CD8-positive, alpha-beta memory T cell (primary cell): ENCODE data around the gene LRSAM1. TPM values are rescaled to one million over a fixed set of nuclear protein-coding genes. Genes with fewer than 3 reads are reported as not detected.

ENCODE experiments used
- CTCF ChIA-PET: fragments of 350-600 bp; sonication (Branson Sonifier 250); formaldehyde crosslinking; loops from one replicate; lab custom pipeline; 2021; ENCODE audit warnings: antibody characterized with exemption; lab: Charles Lee
- POLR2A ChIA-PET: fragments of 350-600 bp; sonication (Branson Sonifier 250); formaldehyde crosslinking; loops from one replicate; lab custom pipeline; 2021; ENCODE audit warnings: antibody characterized with exemption; lab: Charles Lee
- DNase-seq, 5 donors: peaks; one replicate each; pipeline versions ENCODE4 v3.0.0 to v3.0.0-alpha.2; 2020 to 2022; ENCODE audit warnings: mixed read lengths in 1 of 5
- H3K27ac ChIP-seq: one replicate; pipeline ENCODE4 v1.7.0; 2013; ENCODE audit warnings: low read depth, mild to moderate bottlenecking, low read length, moderate library complexity
- H3K27me3 ChIP-seq: 2 replicates; pipeline ENCODE4 v1.7.0; 2013; ENCODE audit warnings: low read length, mild to moderate bottlenecking; ENCODE audit not compliant: insufficient read depth, poor library complexity, severe bottlenecking
- H3K36me3 ChIP-seq: 2 replicates; pipeline ENCODE4 v1.7.0; 2013; ENCODE audit warnings: mild to moderate bottlenecking, low read length, moderate library complexity; ENCODE audit not compliant: insufficient read depth
- H3K4me1 ChIP-seq: 2 replicates; pipeline ENCODE4 v1.7.0; 2013; ENCODE audit warnings: mild to moderate bottlenecking, low read length, moderate library complexity; ENCODE audit not compliant: insufficient read depth
- H3K4me3 ChIP-seq: 2 replicates; pipeline ENCODE4 v1.7.0; 2013; ENCODE audit warnings: mild to moderate bottlenecking, low read length
- H3K9me3 ChIP-seq: 2 replicates; pipeline ENCODE4 v1.7.0; 2013; ENCODE audit warnings: mild to moderate bottlenecking, low read length
- H3K27ac Mint-ChIP-seq, 8 donors: one replicate each; pipeline ENCODE4 v1.8.0; 2020 to 2021; ENCODE audit warnings: mixed read lengths in 8 of 8, mild to moderate bottlenecking in 6 of 8, inconsistent platforms in 3 of 8, moderate library complexity in 3 of 8
- H3K27me3 Mint-ChIP-seq, 2 donors: one replicate each; pipeline ENCODE4 v1.8.0; 2020 to 2021; ENCODE audit warnings: mixed read lengths in 2 of 2, mild to moderate bottlenecking in 1 of 2, moderate library complexity in 1 of 2
- H3K36me3 Mint-ChIP-seq, 3 donors: one replicate each; pipeline ENCODE4 v1.8.0; 2020 to 2021; ENCODE audit warnings: mixed read lengths in 3 of 3, inconsistent platforms in 1 of 3, mild to moderate bottlenecking in 1 of 3
- H3K4me1 Mint-ChIP-seq, 3 donors: one replicate each; pipeline ENCODE4 v1.8.0; 2020 to 2021; ENCODE audit warnings: mixed read lengths in 3 of 3, inconsistent platforms in 1 of 3, mild to moderate bottlenecking in 1 of 3
- H3K4me3 Mint-ChIP-seq, 7 donors: one replicate each; pipeline ENCODE4 v1.8.0; 2020 to 2021; ENCODE audit warnings: mixed read lengths in 7 of 7, mild to moderate bottlenecking in 6 of 7, moderate library complexity in 4 of 7, inconsistent platforms in 2 of 7
- H3K9me3 Mint-ChIP-seq, 5 donors: one replicate each; pipeline ENCODE4 v1.8.0; 2020 to 2022; ENCODE audit warnings: mixed read lengths in 5 of 5, mild to moderate bottlenecking in 3 of 5, moderate library complexity in 2 of 5, inconsistent platforms in 1 of 5
- polyA plus RNA-seq: library from polyadenylated mRNA; unstranded; fragments of 300-500 nt; fragmentation: Illumina TruSeq; gene quantifications from one replicate; pipeline ENCODE4 v1.2.3, GENCODE V29; 2021
- total RNA-seq, 2 experiments: library from RNA; stranded (reverse); gene quantifications; one replicate each; pipeline ENCODE4 v1.2.3, GENCODE V29; 2021

The LRSAM1 gene
- total and polyA plus RNA-seq, 3 experiments from 2014 or later: 9.5 to 23.0 (median 22.6) TPM

- no peaks in the 10 kb centered on the region for H3K27me3 ChIP-seq
- Mint-ChIP-seq H3K36me3 (peaks cover 0 to 13% (median 3%) of the 10 kb centered on the region in 3 donors), H3K9me3 (no peaks in the 10 kb centered on the region), H3K4me3 (peak overlapping the region in 2 of 7 donors; percentile 96 to 99), H3K27ac (peak overlapping the region in 2 of 8 donors; percentile 43 to 95), H3K4me1 (peaks cover 38 to 48% (median 42%) of the 10 kb centered on the region in 3 donors), H3K27me3 (no peaks in the 10 kb centered on the region)
- H3K9me3 ChIP-seq: no peaks in the 10 kb centered on the region
- H3K27ac ChIP-seq: peak overlapping the region; percentile 78
- H3K36me3 ChIP-seq: no peaks in the 10 kb centered on the region
- H3K4me1 ChIP-seq: peaks cover 31% of the 10 kb centered on the region
- DNase-seq: no peak
- ChIA-PET POLR2A (no interaction called here), CTCF (interaction anchor here (0.6 kb wide), 1 partner anchor 29 kb away, joined by 3 read pairs; no protein-coding TSS in a partner anchor)
- no peak overlapping the region for H3K4me3 ChIP-seq
Observed at GRCh38 chr9:127422133-127422782, 29.1 kb upstream of the LRSAM1 start.

GRCh38 chr9:127422787-127423186 lies 28.5 kb upstream of the LRSAM1 start:
- Histone ChIP-seq H3K27me3 (no peaks in the 10 kb centered on the region), H3K27ac (peak overlapping the region; percentile 78), H3K36me3 (no peaks in the 10 kb centered on the region), H3K9me3 (no peaks in the 10 kb centered on the region), H3K4me1 (peaks cover 31% of the 10 kb centered on the region), H3K4me3 (peak overlapping the region; percentile 81)
- Mint-ChIP-seq H3K27ac (peak overlapping the region in 6 of 8 donors; percentile 68 to 96 (median 88)), H3K9me3 (no peaks in the 10 kb centered on the region), H3K4me1 (peaks cover 39 to 50% (median 44%) of the 10 kb centered on the region in 3 donors), H3K27me3 (no peaks in the 10 kb centered on the region), H3K4me3 (peak overlapping the region in 6 of 7 donors; percentile 94 to 100 (median 98)), H3K36me3 (peaks cover 0 to 14% (median 4%) of the 10 kb centered on the region in 3 donors)
- no peak for DNase-seq
- POLR2A ChIA-PET: interaction anchor here (0.6 kb wide), 1 partner anchor 175 kb away, joined by 12 read pairs; no protein-coding TSS in a partner anchor
- CTCF ChIA-PET: interaction anchor here (0.6 to 1.4 kb wide), 3 partner anchors 28 to 83 kb away, joined by 3 to 4 read pairs (median 3); partner anchors contain the start of gene RPL12

- H3K4me1 ChIP-seq: peaks cover 31% of the 10 kb centered on the region
- ChIA-PET CTCF (interaction anchor here (0.9 to 1.5 kb wide), 5 partner anchors 27 to 209 kb away, joined by 3 to 4 read pairs (median 3); partner anchors contain the start of genes RPL12 and SLC2A8), POLR2A (interaction anchor here (0.6 to 1.7 kb wide), 2 partner anchors 28 to 175 kb away, joined by 12 to 17 read pairs; partner anchors contain the start of genes LRSAM1 and RPL12)
- peak overlapping the region; percentile 81 for H3K4me3 ChIP-seq
- no peaks in the 10 kb centered on the region for H3K27me3 ChIP-seq
- peak overlapping the region; percentile 94 to 100 (median 98) for H3K4me3 Mint-ChIP-seq
- no peaks in the 10 kb centered on the region for H3K36me3 ChIP-seq
- peak overlapping the region; percentile 93 to 99 (median 96) for H3K27ac Mint-ChIP-seq
- peak overlapping the region; percentile 78 for H3K27ac ChIP-seq
- H3K4me1 Mint-ChIP-seq: peaks cover 43 to 57% (median 51%) of the 10 kb centered on the region in 3 donors
- H3K27me3 Mint-ChIP-seq: no peaks in the 10 kb centered on the region
- no peaks in the 10 kb centered on the region for H3K9me3 ChIP-seq
- DNase-seq: no peak
- peaks cover 0 to 20% (median 5%) of the 10 kb centered on the region in 3 donors for H3K36me3 Mint-ChIP-seq
- H3K9me3 Mint-ChIP-seq: no peaks in the 10 kb centered on the region
Observed at GRCh38 chr9:127423476-127423933, 27.8 kb upstream of the LRSAM1 start.

- Mint-ChIP-seq H3K4me3 (peak within 1 kb of the TSS; percentile 94 to 100 (median 98)), H3K4me1 (peaks cover 43 to 62% (median 51%) of the 10 kb centered on the region in 3 donors), H3K9me3 (no peaks in the 10 kb centered on the region), H3K36me3 (peaks cover 0 to 26% (median 7%) of the 10 kb centered on the region in 3 donors), H3K27ac (peak within 1 kb of the TSS; percentile 93 to 99 (median 96)), H3K27me3 (no peaks in the 10 kb centered on the region)
- H3K36me3 ChIP-seq: no peaks in the 10 kb centered on the region
- H3K27ac ChIP-seq: peak within 1 kb of the TSS; percentile 78
- no peaks in the 10 kb centered on the region for H3K27me3 ChIP-seq
- CTCF ChIA-PET: interaction anchor here (0.9 to 1.5 kb wide), 5 partner anchors 26 to 209 kb away, joined by 3 to 4 read pairs (median 3); partner anchors contain the start of genes RPL12 and SLC2A8
- H3K4me1 ChIP-seq: peaks cover 31% of the 10 kb centered on the region
- H3K4me3 ChIP-seq: peak within 1 kb of the TSS; percentile 81
- no peaks in the 10 kb centered on the region for H3K9me3 ChIP-seq
- DNase-seq: peak; percentile 89 to 92 (median 89)
- POLR2A ChIA-PET: interaction anchor here (0.6 to 1.7 kb wide), 3 partner anchors 25 to 27 kb away, joined by 3 to 17 read pairs (median 3); partner anchors contain the start of genes LRSAM1, RPL12 and SLC2A8
Observed at GRCh38 chr9:127423934-127424675, 27.2 kb upstream of the LRSAM1 start, which contains the start of gene ZNF79. TSS of gene ZNF79 (plus strand) at chr9:127424382. CDS start at chr9:127424788, 406 bp downstream.

- Histone ChIP-seq H3K4me1 (peaks cover 31% of the 10 kb centered on the region), H3K27ac (peak overlapping the region; percentile 78), H3K36me3 (no peaks in the 10 kb centered on the region), H3K27me3 (no peaks in the 10 kb centered on the region), H3K9me3 (no peaks in the 10 kb centered on the region), H3K4me3 (peak overlapping the region; percentile 81)
- H3K36me3 Mint-ChIP-seq: peaks cover 0 to 31% (median 7%) of the 10 kb centered on the region in 3 donors
- peak overlapping the region; percentile 94 to 100 (median 98) for H3K4me3 Mint-ChIP-seq
- ChIA-PET CTCF (interaction anchor here (1.2 to 1.5 kb wide), 3 partner anchors 28 to 210 kb away, joined by 3 to 4 read pairs (median 3); partner anchors contain the start of gene SLC2A8), POLR2A (interaction anchor here (0.6 to 1.7 kb wide), 3 partner anchors 25 to 28 kb away, joined by 3 to 17 read pairs (median 3); partner anchors contain the start of genes LRSAM1, RPL12 and SLC2A8)
- peak in 1 of 5 donors; percentile 54 for DNase-seq
- peaks cover 43 to 62% (median 51%) of the 10 kb centered on the region in 3 donors for H3K4me1 Mint-ChIP-seq
- peak overlapping the region; percentile 93 to 99 (median 96) for H3K27ac Mint-ChIP-seq
- no peaks in the 10 kb centered on the region for H3K27me3 Mint-ChIP-seq
- H3K9me3 Mint-ChIP-seq: no peaks in the 10 kb centered on the region
Observed at GRCh38 chr9:127424676-127424999, 26.7 kb upstream of the LRSAM1 start.

- Histone ChIP-seq H3K36me3 (peaks cover 8% of the 10 kb centered on the region), H3K27ac (no peak overlapping the region), H3K27me3 (no peaks in the 10 kb centered on the region), H3K4me3 (no peak overlapping the region), H3K9me3 (no peaks in the 10 kb centered on the region), H3K4me1 (peaks cover 31% of the 10 kb centered on the region)
- peaks cover 0 to 49% (median 20%) of the 10 kb centered on the region in 3 donors for H3K36me3 Mint-ChIP-seq
- H3K9me3 Mint-ChIP-seq: no peaks in the 10 kb centered on the region
- ChIA-PET POLR2A (interaction anchor here (0.7 kb wide), 1 partner anchor 359 kb away, joined by 3 read pairs; the partner anchor contains the start of gene CDK9), CTCF (no interaction called here)
- H3K4me3 Mint-ChIP-seq: peak overlapping the region; percentile 13 to 100 (median 94)
- DNase-seq: peak in 1 of 5 donors; percentile 13
- peaks cover 50 to 67% (median 62%) of the 10 kb centered on the region in 3 donors for H3K4me1 Mint-ChIP-seq
- H3K27me3 Mint-ChIP-seq: no peaks in the 10 kb centered on the region
- peak overlapping the region in 7 of 8 donors; percentile 36 to 95 (median 78) for H3K27ac Mint-ChIP-seq
Observed at GRCh38 chr9:127426756-127427155, 24.6 kb upstream of the LRSAM1 start.

GRCh38 chr9:127428348-127428747 lies 23.0 kb upstream of the LRSAM1 start:
- Mint-ChIP-seq H3K4me1 (peaks cover 44 to 60% (median 57%) of the 10 kb centered on the region in 3 donors), H3K27ac (peak overlapping the region in 1 of 8 donors; percentile 14), H3K9me3 (no peaks in the 10 kb centered on the region), H3K4me3 (peak overlapping the region in 1 of 7 donors; percentile 73), H3K27me3 (no peaks in the 10 kb centered on the region), H3K36me3 (peaks cover 5 to 59% (median 25%) of the 10 kb centered on the region in 3 donors)
- CTCF ChIA-PET: no interaction called here
- Histone ChIP-seq H3K4me3 (no peak overlapping the region), H3K36me3 (peaks cover 13% of the 10 kb centered on the region), H3K9me3 (no peaks in the 10 kb centered on the region), H3K4me1 (peaks cover 22% of the 10 kb centered on the region), H3K27ac (no peak overlapping the region), H3K27me3 (no peaks in the 10 kb centered on the region)
- POLR2A ChIA-PET: no interaction called here
- DNase-seq: no peak
